ENCODE data around the gene TFG. TPM values are rescaled to one million over a fixed set of nuclear protein-coding genes. Genes with fewer than 3 reads are reported as not detected.

Gene TFG
- total RNA-seq, 1 donor from 2014 or later, result 148 TPM

DNA sequence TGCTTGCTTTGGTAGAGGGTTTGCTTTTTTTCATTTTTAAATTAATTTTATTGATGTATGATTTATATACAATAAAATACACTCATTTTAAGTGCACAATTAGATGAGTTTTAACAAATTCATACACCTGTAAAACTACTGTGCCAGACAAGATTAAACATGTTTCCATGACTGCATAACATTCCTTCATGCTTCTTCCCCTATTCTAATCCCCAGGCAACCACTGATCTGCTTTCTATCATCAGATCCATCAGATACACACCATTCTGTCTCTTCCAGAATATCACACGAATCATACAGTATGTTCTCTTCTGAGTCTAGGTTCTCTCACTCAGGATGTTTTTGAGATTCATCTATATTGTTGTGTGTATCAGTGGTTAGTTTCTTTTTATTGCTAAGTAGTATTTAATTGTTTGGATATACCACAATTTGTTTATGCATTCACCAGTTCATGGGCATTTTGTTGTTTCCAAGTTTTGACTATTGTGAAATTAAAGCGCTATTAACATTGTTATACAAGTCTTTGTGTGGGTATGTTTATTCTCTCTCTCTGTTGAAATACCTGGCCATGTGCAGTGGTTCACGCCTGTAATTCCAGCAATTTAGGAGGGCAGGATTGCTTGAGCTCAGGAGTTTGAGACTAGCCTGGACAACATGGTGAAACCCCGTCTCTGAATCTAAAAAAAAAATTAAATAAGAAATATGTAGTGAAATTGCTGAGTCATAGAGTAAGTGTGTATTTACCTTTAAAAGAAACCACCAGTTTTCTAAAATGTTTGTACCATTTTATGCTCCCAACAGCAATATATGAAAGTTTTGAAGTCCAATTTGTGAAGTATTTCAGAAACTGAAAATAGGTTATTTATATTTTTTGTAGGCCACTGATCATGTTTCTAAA lies 7.0 kb upstream of the TFG start:
- Mint-ChIP-seq H3K27ac (ENCODE audit: unreplicated experiment) (no peak overlapping the region), H3K4me3 (ENCODE audit: unreplicated experiment) (no peak overlapping the region), H3K27me3 (ENCODE audit: low read depth) (peaks cover 26% of the 10 kb centered on the region), H3K9me3 (ENCODE audit: low read depth) (no peaks in the 10 kb centered on the region), H3K4me1 (ENCODE audit: low read depth) (peaks cover under 1% of the 10 kb centered on the region), H3K36me3 (ENCODE audit: low read depth) (no peaks in the 10 kb centered on the region)
- TF ChIP-seq, protein P1, sequence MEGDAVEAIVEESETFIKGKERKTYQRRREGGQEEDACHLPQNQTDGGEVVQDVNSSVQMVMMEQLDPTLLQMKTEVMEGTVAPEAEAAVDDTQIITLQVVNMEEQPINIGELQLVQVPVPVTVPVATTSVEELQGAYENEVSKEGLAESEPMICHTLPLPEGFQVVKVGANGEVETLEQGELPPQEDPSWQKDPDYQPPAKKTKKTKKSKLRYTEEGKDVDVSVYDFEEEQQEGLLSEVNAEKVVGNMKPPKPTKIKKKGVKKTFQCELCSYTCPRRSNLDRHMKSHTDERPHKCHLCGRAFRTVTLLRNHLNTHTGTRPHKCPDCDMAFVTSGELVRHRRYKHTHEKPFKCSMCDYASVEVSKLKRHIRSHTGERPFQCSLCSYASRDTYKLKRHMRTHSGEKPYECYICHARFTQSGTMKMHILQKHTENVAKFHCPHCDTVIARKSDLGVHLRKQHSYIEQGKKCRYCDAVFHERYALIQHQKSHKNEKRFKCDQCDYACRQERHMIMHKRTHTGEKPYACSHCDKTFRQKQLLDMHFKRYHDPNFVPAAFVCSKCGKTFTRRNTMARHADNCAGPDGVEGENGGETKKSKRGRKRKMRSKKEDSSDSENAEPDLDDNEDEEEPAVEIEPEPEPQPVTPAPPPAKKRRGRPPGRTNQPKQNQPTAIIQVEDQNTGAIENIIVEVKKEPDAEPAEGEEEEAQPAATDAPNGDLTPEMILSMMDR (IDR thresholded peaks at IDR 0.05), result no peak
- no peak for DNase-seq (ENCODE audit: low spot score)

GRCh38 chr3:100702980-100703345 lies 6.3 kb upstream of the TFG start:
- no peak for DNase-seq (ENCODE audit: low spot score)
- Mint-ChIP-seq H3K27me3 (ENCODE audit: low read depth) (peaks cover 24% of the 10 kb centered on the region), H3K9me3 (ENCODE audit: low read depth) (no peaks in the 10 kb centered on the region), H3K36me3 (ENCODE audit: low read depth) (no peaks in the 10 kb centered on the region), H3K27ac (ENCODE audit: unreplicated experiment) (no peak overlapping the region), H3K4me1 (ENCODE audit: low read depth) (no peaks in the 10 kb centered on the region), H3K4me3 (ENCODE audit: unreplicated experiment) (no peak overlapping the region)
- TF ChIP-seq, protein P1 (IDR thresholded peaks at IDR 0.05), result no peak

DNA sequence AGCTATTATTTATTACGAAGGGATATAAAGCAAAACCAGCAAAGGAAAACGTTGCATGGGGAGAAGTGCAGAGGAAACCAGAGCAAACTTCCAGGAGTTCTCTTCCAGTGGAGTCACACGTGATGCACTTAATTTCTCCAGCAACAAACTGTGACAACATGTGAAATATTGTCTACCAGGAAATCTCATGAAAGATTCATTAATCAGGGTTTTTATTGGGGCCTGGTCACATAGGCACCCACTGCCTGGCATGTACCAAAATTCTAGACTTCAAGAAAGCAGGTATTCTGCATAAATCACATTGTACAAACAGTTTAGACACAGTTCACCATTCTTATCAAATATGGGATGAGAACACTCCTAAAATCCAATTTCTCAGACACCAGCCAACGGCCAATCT lies 5.4 kb upstream of the TFG start:
- Mint-ChIP-seq H3K4me3 (ENCODE audit: unreplicated experiment) (no peak overlapping the region), H3K27me3 (ENCODE audit: low read depth) (peaks cover 16% of the 10 kb centered on the region), H3K9me3 (ENCODE audit: low read depth) (peaks cover 3% of the 10 kb centered on the region), H3K4me1 (ENCODE audit: low read depth) (peaks cover 5% of the 10 kb centered on the region), H3K36me3 (ENCODE audit: low read depth) (no peaks in the 10 kb centered on the region), H3K27ac (ENCODE audit: unreplicated experiment) (no peak overlapping the region)
- TF ChIP-seq, protein P1 (IDR thresholded peaks at IDR 0.05), result no peak
- DNase-seq (ENCODE audit: low spot score), result no peak

GRCh38 chr3:100706365-100706764 lies 2.9 kb upstream of the TFG start:
- TF ChIP-seq, protein P1 (IDR thresholded peaks at IDR 0.05), result no peak
- no peak overlapping the region for H3K4me3 Mint-ChIP-seq (ENCODE audit: unreplicated experiment)
- H3K27me3 Mint-ChIP-seq (ENCODE audit: low read depth), result peaks cover 1% of the 10 kb centered on the region
- peaks cover 17% of the 10 kb centered on the region for H3K4me1 Mint-ChIP-seq (ENCODE audit: low read depth)
- no peak overlapping the region for H3K27ac Mint-ChIP-seq (ENCODE audit: unreplicated experiment)
- peaks cover 5% of the 10 kb centered on the region for H3K9me3 Mint-ChIP-seq (ENCODE audit: low read depth)
- no peak for DNase-seq (ENCODE audit: low spot score)
- H3K36me3 Mint-ChIP-seq (ENCODE audit: low read depth), result peaks cover 4% of the 10 kb centered on the region

GRCh38 chr3:100708644-100708988 lies 678 bp upstream of the TFG start:
- peaks cover 1% of the 10 kb centered on the region for H3K27me3 Mint-ChIP-seq (ENCODE audit: low read depth)
- H3K9me3 Mint-ChIP-seq (ENCODE audit: low read depth), result peaks cover 5% of the 10 kb centered on the region
- H3K36me3 Mint-ChIP-seq (ENCODE audit: low read depth), result peaks cover 6% of the 10 kb centered on the region
- H3K4me1 Mint-ChIP-seq (ENCODE audit: low read depth), result peaks cover 37% of the 10 kb centered on the region
- TF ChIP-seq, protein P1 (IDR thresholded peaks at IDR 0.05), result no peak
- H3K27ac Mint-ChIP-seq (ENCODE audit: unreplicated experiment), result peak overlapping the region; percentile 95
- DNase-seq (ENCODE audit: low spot score), result no peak
- peak overlapping the region; percentile 84 for H3K4me3 Mint-ChIP-seq (ENCODE audit: unreplicated experiment)

All from chondrocyte (in vitro differentiated cells).